Ascending aorta (tissue), 2 donors: Measurements from ENCODE around the gene VIPR1. TPM values are rescaled to one million over a fixed set of nuclear protein-coding genes. Genes with fewer than 3 reads are reported as not detected.

ENCODE experiments used
- DNase-seq, 2 donors: peaks; one replicate each; pipeline ENCODE4 v3.0.0-alpha.2; 2019; ENCODE audit warnings: low spot score in 2 of 2
- H3K27ac ChIP-seq, 2 donors: fragments of 200-600 bp; sonication (generic); one replicate each; pipeline ENCODE4 v1.5.1; 2016 to 2017; ENCODE audit warnings: mild to moderate bottlenecking in 1 of 2
- H3K27me3 ChIP-seq: fragments of 200-600 bp; sonication (generic); one replicate; pipeline ENCODE4 v1.5.1; 2017
- H3K36me3 ChIP-seq, 2 donors: fragments of 200-600 bp; sonication (generic); one replicate each; pipeline ENCODE4 v1.5.1; 2016
- H3K4me1 ChIP-seq, 2 donors: fragments of 200-600 bp; sonication (generic); one replicate each; pipeline ENCODE4 v1.5.1; 2016 to 2017; ENCODE audit warnings: mild to moderate bottlenecking in 1 of 2
- H3K4me3 ChIP-seq, 2 donors: fragments of 200-600 bp; sonication (generic); one replicate each; pipeline ENCODE4 v1.5.1; 2016 to 2017; ENCODE audit warnings: mild to moderate bottlenecking in 1 of 2
- H3K9me3 ChIP-seq, 2 donors: fragments of 200-600 bp; sonication (generic); one replicate each; pipeline ENCODE4 v1.5.1; 2016
- CTCF ChIP-seq, 3 experiments: fragments of 200-600 bp in 2 of 3; fragments of 450-650 bp in 1 of 3; sonication (generic) in 2 of 3; IDR thresholded peaks; one replicate each; pipeline ENCODE4 v1.5.1; 2016 to 2019; ENCODE audit warnings: antibody characterized with exemption in 3 of 3, mild to moderate bottlenecking in 1 of 3, moderate library complexity in 1 of 3
- intact Hi-C: fragments of 100-400 bp; cut with DNase I; formaldehyde crosslinking; loops from one replicate; pipeline ENCODE4 v1.15.1; 2023
- total RNA-seq: library from RNA; depleted of rRNA; stranded (reverse); fragments of >200 nt; gene quantifications from one replicate; pipeline ENCODE4 v1.1.0, GENCODE V29; 2016

VIPR1 gene
- total RNA-seq, 1 donor from 2014 or later = 3.5 TPM

GRCh38 chr3:42520906-42521305, 18.5 kb downstream of the VIPR1 start:
- no peak for TF ChIP-seq CTCF (IDR thresholded peaks at IDR 0.05)
- Histone ChIP-seq H3K27ac (no peak overlapping the region), H3K9me3 (no peaks in the 10 kb centered on the region), H3K4me3 (no peak overlapping the region), H3K27me3 (no peaks in the 10 kb centered on the region), H3K4me1 (peaks cover 0 to 9% of the 10 kb centered on the region in 2 donors), H3K36me3 (no peaks in the 10 kb centered on the region)
- no peak for DNase-seq
- intact Hi-C loops = no loop called here

GRCh38 chr3:42524751-42525150, 22.3 kb downstream of the VIPR1 start:
- Histone ChIP-seq H3K27me3 (no peaks in the 10 kb centered on the region), H3K4me1 (no peaks in the 10 kb centered on the region), H3K9me3 (no peaks in the 10 kb centered on the region), H3K4me3 (no peak overlapping the region), H3K36me3 (no peaks in the 10 kb centered on the region), H3K27ac (no peak overlapping the region)
- no peak for DNase-seq
- TF ChIP-seq CTCF (IDR thresholded peaks at IDR 0.05) = no peak
- intact Hi-C loops = no loop called here

- DNase-seq = no peak
- intact Hi-C loops = no loop called here
- no peak for TF ChIP-seq CTCF (IDR thresholded peaks at IDR 0.05)
- H3K4me1 ChIP-seq = no peaks in the 10 kb centered on the region
- H3K36me3 ChIP-seq = no peaks in the 10 kb centered on the region
- no peak overlapping the region for H3K4me3 ChIP-seq
- H3K9me3 ChIP-seq = no peaks in the 10 kb centered on the region
- no peaks in the 10 kb centered on the region for H3K27me3 ChIP-seq
- H3K27ac ChIP-seq = no peak overlapping the region
Observed at GRCh38 chr3:42525212-42525611, 22.8 kb downstream of the VIPR1 start.

GRCh38 chr3:42525736-42526345, 23.4 kb downstream of the VIPR1 start:
- intact Hi-C loops = no loop called here

GRCh38 chr3:42526616-42527367, 24.3 kb downstream of the VIPR1 start:
- intact Hi-C loops = no loop called here

More at GRCh38 chr3:42525736-42526345, 23.4 kb downstream of the VIPR1 start:
- no peaks in the 10 kb centered on the region for H3K27me3 ChIP-seq
- H3K36me3 ChIP-seq = no peaks in the 10 kb centered on the region
- DNase-seq = no peak
- no peak for TF ChIP-seq CTCF (IDR thresholded peaks at IDR 0.05)
- H3K9me3 ChIP-seq = no peaks in the 10 kb centered on the region
- H3K4me1 ChIP-seq = no peaks in the 10 kb centered on the region
- no peak overlapping the region for H3K4me3 ChIP-seq
- no peak overlapping the region for H3K27ac ChIP-seq

More at GRCh38 chr3:42526616-42527367, 24.3 kb downstream of the VIPR1 start:
- H3K27ac ChIP-seq = no peak overlapping the region
- no peaks in the 10 kb centered on the region for H3K9me3 ChIP-seq
- no peak for DNase-seq
- H3K36me3 ChIP-seq = no peaks in the 10 kb centered on the region
- no peak overlapping the region for H3K4me3 ChIP-seq
- TF ChIP-seq CTCF (IDR thresholded peaks at IDR 0.05) = no peak
- H3K4me1 ChIP-seq = no peaks in the 10 kb centered on the region
- H3K27me3 ChIP-seq = no peaks in the 10 kb centered on the region
